ENCODE measurements around the gene OLFML2B.

DNA sequence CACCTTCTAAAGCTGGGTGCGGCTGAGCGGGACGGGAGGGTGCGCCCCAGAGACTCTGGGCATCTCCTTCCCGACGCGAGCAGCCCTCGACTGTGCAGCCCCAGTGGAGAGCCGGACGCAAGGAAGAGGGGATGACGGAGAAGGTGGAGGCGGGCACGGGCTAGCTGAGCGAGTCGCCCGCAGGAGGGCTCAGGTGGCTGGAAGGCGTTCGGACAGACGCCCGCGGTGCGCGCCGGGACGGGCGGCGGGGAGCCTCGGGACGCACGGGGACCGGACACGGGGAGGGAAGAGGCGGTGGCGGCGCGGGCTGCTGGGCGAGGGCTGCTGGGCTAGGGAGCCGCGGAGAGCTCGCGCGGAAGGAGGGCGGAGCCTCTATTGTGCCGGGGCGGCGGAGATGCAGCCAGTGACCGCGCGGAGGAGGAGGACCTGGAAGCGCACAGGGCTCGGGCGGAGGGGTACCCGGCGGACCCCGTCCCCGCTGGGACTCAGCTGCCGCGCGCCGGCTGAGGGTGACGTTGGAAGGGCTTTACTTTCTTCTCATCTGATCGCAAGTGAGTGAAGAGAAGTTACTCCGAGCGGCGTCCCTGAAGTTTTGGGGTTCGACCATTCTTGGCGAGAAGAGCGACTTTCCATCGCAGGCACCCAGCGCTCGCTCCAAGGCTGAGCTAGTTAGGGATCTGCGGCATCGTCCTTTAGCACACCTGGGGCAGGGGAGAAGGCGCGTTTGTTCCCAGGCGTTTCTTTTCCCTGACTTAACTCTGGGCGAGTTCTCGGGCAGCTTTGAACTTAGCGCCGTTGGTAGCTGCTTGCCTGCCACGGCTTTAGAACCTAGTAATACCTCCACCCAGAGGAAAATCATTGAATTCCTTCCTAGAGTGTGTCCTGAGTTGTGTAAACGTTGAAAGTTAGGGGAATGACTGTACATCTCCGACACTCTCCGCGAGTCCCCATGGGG is at the start of gene OLFML2B:
- TF ChIP-seq, protein P1, sequence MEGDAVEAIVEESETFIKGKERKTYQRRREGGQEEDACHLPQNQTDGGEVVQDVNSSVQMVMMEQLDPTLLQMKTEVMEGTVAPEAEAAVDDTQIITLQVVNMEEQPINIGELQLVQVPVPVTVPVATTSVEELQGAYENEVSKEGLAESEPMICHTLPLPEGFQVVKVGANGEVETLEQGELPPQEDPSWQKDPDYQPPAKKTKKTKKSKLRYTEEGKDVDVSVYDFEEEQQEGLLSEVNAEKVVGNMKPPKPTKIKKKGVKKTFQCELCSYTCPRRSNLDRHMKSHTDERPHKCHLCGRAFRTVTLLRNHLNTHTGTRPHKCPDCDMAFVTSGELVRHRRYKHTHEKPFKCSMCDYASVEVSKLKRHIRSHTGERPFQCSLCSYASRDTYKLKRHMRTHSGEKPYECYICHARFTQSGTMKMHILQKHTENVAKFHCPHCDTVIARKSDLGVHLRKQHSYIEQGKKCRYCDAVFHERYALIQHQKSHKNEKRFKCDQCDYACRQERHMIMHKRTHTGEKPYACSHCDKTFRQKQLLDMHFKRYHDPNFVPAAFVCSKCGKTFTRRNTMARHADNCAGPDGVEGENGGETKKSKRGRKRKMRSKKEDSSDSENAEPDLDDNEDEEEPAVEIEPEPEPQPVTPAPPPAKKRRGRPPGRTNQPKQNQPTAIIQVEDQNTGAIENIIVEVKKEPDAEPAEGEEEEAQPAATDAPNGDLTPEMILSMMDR (IDR thresholded peaks at IDR 0.05), result peak; percentile 62
- no peak for TF ChIP-seq JUND (IDR thresholded peaks at IDR 0.05)
- TF ChIP-seq EP300 (IDR thresholded peaks at IDR 0.05; ENCODE audit: borderline replicate concordance in 1 of 2, low read depth in 1 of 2, low read length in 1 of 2), result no peak
- TF ChIP-seq SMC3 (IDR thresholded peaks at IDR 0.05; ENCODE audit: low read depth, low read length), result peak; percentile 45

Measured in SK-N-SH (cell line).